Ovary (tissue), 9 donors: Measurements from ENCODE around the gene FBXL7. TPM values are rescaled to one million over a fixed set of nuclear protein-coding genes. Genes with fewer than 3 reads are reported as not detected.

Experiments
- DNase-seq, 5 donors: peaks; one replicate each; pipeline ENCODE4 v3.0.0-alpha.2; 2019 to 2020
- H3K27ac ChIP-seq, 2 donors: fragments of 200-600 bp; one replicate each; pipeline versions ENCODE4 v1.5.1 to v1.8.0; 2019 to 2022
- H3K27me3 ChIP-seq: fragments of 200-600 bp; one replicate; pipeline ENCODE4 v1.8.0; 2022
- H3K36me3 ChIP-seq: fragments of 200-600 bp; sonication (generic); one replicate; pipeline ENCODE4 v1.5.1; 2019
- H3K4me1 ChIP-seq: one replicate; pipeline ENCODE4 v1.8.1; 2013; ENCODE audit warnings: mild to moderate bottlenecking, moderate library complexity; ENCODE audit not compliant: insufficient read depth
- H3K4me3 ChIP-seq: fragments of 200-600 bp; sonication (generic); one replicate; pipeline ENCODE4 v1.5.1; 2017
- H3K9me3 ChIP-seq, 2 donors: fragments of 200-600 bp in 1 of 2; sonication (generic) in 1 of 2; one replicate each; pipeline versions ENCODE4 v1.5.1 to v1.8.1; 2013 to 2019; ENCODE audit warnings: mild to moderate bottlenecking in 1 of 2, moderate library complexity in 1 of 2
- EP300 ChIP-seq: sonication (generic); formaldehyde crosslinking; IDR thresholded peaks from one replicate; pipeline ENCODE4 v1.6.1; 2017; ENCODE audit warnings: antibody characterized with exemption
- POLR2A ChIP-seq: fragments of 450-650 bp; IDR thresholded peaks from one replicate; pipeline ENCODE4 v1.6.1; 2017; ENCODE audit warnings: antibody characterized with exemption, mild to moderate bottlenecking, moderate library complexity
- WGBS, 3 donors: extraction: QIAGEN DNeasy Blood & Tissue Kit in 1 of 3; methylation state at CpG; one replicate each; pipeline versions ENCODE4 v1.1.5 to v1.1.7; 2013 to 2017; 5-methylcytosine and 5-hydroxymethylcytosine counted together
- intact Hi-C, 4 donors: fragments of 100-400 bp; cut with DNase I; formaldehyde crosslinking; loops; one replicate each; pipeline versions ENCODE4 v1.11.0 to v1.15.1; 2022 to 2023
- polyA plus RNA-seq, 2 donors: library from polyadenylated mRNA; stranded (reverse); fragments of 200-250 nt in 1 of 2; fragments of 350-450 nt in 1 of 2; fragmentation: Illumina TruSeq in 1 of 2; extraction: RNeasy Lipid Tissue Mini Kit (QIAGEN cat#74804) in 1 of 2; gene quantifications; one replicate each; pipeline ENCODE4 v1.2.3, GENCODE V29; 2013 to 2014
- total RNA-seq, 7 donors: library from RNA; depleted of rRNA in 2 of 7; stranded (reverse); fragments of >200 nt in 2 of 7; fragmentation: NEBNext Ultra II Directional in 3 of 7; extraction: Animal tissue kit (Norgen Biotek cat#: 25700) in 3 of 7; gene quantifications; one replicate each; pipeline versions ENCODE4 v1.1.0 to v1.2.4, GENCODE V29; 2016 to 2023
- TF ChIP-seq, protein P1 (sequence below), 3 donors: fragments of 450-650 bp in 2 of 3; fragments of 200-600 bp in 1 of 3; IDR thresholded peaks; one replicate each; pipeline versions ENCODE4 v1.5.1 to v1.8.0; 2016 to 2022; ENCODE audit warnings: antibody characterized with exemption in 3 of 3, mild to moderate bottlenecking in 1 of 3
- donor health status: DM: no; HTN: no; CAD: no; lungs with moderate emphysema.
- donor health status: DM: no; HTN: no; CAD: no.
- donor health status: Bipolar disorder and iron deficiency.
- donor health status: DM: yes; HTN: yes; CAD: no.
- donor health status: DM: no; HTN: no; CAD: no.
- donor health status: DM: yes; HTN: yes; CAD: no.

FBXL7 gene
- total and polyA plus RNA-seq, 9 donors, result 21.1 to 40.9 (median 29.2) TPM

DNA sequence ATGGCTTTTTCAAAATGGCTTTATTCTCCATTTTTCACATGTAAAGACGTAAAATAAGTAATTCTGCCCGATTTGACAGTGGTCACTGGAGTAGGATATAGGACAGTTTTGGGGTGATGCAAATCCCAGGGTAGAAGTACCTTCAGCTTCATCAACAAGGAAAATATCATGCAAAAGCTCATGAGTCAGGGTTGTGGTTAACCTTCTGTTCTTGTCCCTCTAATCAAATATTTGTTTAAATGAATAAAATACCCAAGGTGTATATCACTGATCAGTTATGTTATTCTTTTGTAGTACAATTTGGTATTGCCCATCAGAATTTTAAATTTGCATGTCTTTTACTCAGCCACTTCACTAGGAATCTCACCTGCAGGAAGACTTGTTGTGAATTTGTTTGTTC is 40.0 kb downstream of the FBXL7 start:
- Histone ChIP-seq H3K4me3 (no peak overlapping the region), H3K9me3 (no peaks in the 10 kb centered on the region), H3K36me3 (no peaks in the 10 kb centered on the region), H3K27me3 (no peaks in the 10 kb centered on the region), H3K27ac (no peak overlapping the region), H3K4me1 (peaks cover 3% of the 10 kb centered on the region)
- intact Hi-C loops, result no loop called here
- no peak for DNase-seq
- 94 to 98% (median 95%) methylated on average over 2 of the region's 2 CpGs for WGBS, 3 donors
- no peak for TF ChIP-seq POLR2A
- TF ChIP-seq, protein P1, sequence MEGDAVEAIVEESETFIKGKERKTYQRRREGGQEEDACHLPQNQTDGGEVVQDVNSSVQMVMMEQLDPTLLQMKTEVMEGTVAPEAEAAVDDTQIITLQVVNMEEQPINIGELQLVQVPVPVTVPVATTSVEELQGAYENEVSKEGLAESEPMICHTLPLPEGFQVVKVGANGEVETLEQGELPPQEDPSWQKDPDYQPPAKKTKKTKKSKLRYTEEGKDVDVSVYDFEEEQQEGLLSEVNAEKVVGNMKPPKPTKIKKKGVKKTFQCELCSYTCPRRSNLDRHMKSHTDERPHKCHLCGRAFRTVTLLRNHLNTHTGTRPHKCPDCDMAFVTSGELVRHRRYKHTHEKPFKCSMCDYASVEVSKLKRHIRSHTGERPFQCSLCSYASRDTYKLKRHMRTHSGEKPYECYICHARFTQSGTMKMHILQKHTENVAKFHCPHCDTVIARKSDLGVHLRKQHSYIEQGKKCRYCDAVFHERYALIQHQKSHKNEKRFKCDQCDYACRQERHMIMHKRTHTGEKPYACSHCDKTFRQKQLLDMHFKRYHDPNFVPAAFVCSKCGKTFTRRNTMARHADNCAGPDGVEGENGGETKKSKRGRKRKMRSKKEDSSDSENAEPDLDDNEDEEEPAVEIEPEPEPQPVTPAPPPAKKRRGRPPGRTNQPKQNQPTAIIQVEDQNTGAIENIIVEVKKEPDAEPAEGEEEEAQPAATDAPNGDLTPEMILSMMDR (IDR thresholded peaks at IDR 0.05), result no peak
- TF ChIP-seq EP300, result no peak

DNA sequence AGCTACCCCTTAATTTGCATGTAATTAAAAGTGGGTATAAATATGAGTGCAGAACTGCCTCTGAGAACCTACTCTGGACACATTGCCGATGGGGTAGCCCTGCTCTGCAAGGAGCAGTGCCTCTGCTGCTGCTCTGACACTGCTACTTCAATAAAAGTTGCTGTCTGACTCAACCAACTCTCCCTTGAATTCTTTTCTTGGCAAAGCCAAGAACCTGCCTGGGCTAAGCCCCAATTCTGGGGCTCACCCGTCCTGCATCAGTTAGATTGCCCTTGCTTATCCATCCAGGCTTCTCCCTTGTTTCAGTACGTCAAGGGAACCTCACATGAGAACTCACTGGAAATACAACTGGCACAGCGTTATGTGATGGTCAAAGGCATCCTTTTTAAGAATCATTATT is 44.1 kb downstream of the FBXL7 start:
- H3K36me3 ChIP-seq, result no peaks in the 10 kb centered on the region
- DNase-seq, result no peak
- intact Hi-C loops, result no loop called here
- H3K4me3 ChIP-seq, result no peak overlapping the region
- H3K4me1 ChIP-seq, result peaks cover 3% of the 10 kb centered on the region
- H3K27me3 ChIP-seq, result no peaks in the 10 kb centered on the region
- 74 to 90% (median 82%) methylated on average over 4 of the region's 4 CpGs for WGBS, 3 donors
- no peak overlapping the region for H3K27ac ChIP-seq
- TF ChIP-seq, protein P1 (IDR thresholded peaks at IDR 0.05), result no peak
- TF ChIP-seq EP300 (no peak), POLR2A (no peak)
- no peaks in the 10 kb centered on the region for H3K9me3 ChIP-seq

DNA sequence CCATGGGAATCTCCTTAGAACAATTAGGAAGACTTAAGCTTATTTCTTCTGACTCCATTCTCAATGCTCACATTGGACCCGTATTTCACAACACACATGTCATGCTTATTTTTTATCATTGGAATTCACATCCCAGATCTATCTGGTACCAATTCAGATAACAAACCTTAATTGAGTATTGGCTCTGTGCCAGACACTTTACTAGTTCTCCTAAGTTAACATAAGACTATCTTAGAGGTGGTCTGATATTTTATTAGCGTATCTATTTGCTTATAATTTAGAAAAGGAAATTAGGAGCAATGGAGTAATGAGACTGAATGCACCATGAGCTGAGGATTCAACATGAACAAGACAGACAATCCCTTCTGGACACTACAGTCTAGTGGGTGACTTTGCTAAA is 45.1 kb downstream of the FBXL7 start:
- H3K4me1 ChIP-seq, result peaks cover 8% of the 10 kb centered on the region
- H3K27ac ChIP-seq, result no peak overlapping the region
- H3K27me3 ChIP-seq, result no peaks in the 10 kb centered on the region
- TF ChIP-seq POLR2A (no peak), EP300 (no peak)
- TF ChIP-seq, protein P1 (IDR thresholded peaks at IDR 0.05), result no peak
- WGBS, 3 donors, result 86 to 92% (median 87%) methylated on average over 2 of the region's 2 CpGs
- no peak for DNase-seq
- intact Hi-C loops, result no loop called here
- H3K4me3 ChIP-seq, result no peak overlapping the region
- H3K9me3 ChIP-seq, result no peaks in the 10 kb centered on the region
- no peaks in the 10 kb centered on the region for H3K36me3 ChIP-seq

DNA sequence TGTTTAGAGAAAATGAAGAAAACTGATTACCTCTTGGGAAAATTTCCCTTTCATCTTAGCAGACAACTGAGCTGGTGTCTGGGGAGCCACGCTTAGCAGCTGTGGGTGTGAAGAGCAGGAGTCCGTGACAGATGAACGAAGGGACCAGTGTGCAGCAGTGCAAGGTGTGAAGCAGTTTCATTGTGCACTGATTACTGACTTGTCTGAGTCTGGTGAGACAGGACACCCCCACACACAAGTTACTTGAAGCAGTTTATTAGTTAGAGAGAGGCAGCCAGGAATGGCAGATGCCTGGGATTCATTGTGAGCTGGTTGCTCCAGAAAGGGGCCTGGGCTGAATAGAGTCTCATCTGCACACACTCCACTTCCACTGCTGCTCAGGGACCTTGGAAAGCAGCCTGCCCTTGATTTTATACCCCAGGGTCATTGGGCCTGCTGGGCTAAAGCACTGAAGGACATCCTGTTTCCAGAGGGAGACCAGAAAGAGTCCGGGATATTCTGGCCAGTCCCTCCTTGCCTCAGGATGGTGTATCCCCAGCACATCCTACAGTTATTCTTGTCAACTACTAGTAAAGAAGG is 47.4 kb downstream of the FBXL7 start:
- 92 to 97% (median 96%) methylated on average over 4 of the region's 4 CpGs for WGBS, 3 donors
- intact Hi-C loops, result no loop called here
- no peak overlapping the region for H3K4me3 ChIP-seq
- peaks cover 14% of the 10 kb centered on the region for H3K4me1 ChIP-seq
- H3K27me3 ChIP-seq, result no peaks in the 10 kb centered on the region
- TF ChIP-seq EP300 (no peak), POLR2A (no peak)
- TF ChIP-seq, protein P1 (IDR thresholded peaks at IDR 0.05), result no peak
- DNase-seq, result no peak
- no peaks in the 10 kb centered on the region for H3K9me3 ChIP-seq
- H3K36me3 ChIP-seq, result no peaks in the 10 kb centered on the region
- no peak overlapping the region for H3K27ac ChIP-seq
